Esophagus squamous epithelium (tissue), 4 donors: ENCODE results near the gene RNF121.

Experiments
- CTCF ChIP-seq, 6 experiments: fragments of 450-650 bp in 4 of 6; fragments of 200-600 bp in 2 of 6; sonication (generic) in 2 of 6; IDR thresholded peaks; one replicate each; pipeline ENCODE4 v1.5.1; 2016 to 2019; ENCODE audit warnings: antibody characterized with exemption in 6 of 6, mild to moderate bottlenecking in 4 of 6, moderate library complexity in 4 of 6
- POLR2A ChIP-seq, 4 donors: fragments of 450-650 bp; IDR thresholded peaks; one replicate each; pipeline ENCODE4 v1.6.1; 2017; ENCODE audit warnings: antibody characterized with exemption in 4 of 4, mild to moderate bottlenecking in 4 of 4, moderate library complexity in 3 of 4

- TF ChIP-seq POLR2A (IDR thresholded peaks at IDR 0.05) (no peak), CTCF (IDR thresholded peaks at IDR 0.05) (no peak)
These were observed 78.2 kb downstream of the RNF121 start for GRCh38 chr11:72007089-72007476.
